Measurements from ENCODE around the gene PRG3.

DNA sequence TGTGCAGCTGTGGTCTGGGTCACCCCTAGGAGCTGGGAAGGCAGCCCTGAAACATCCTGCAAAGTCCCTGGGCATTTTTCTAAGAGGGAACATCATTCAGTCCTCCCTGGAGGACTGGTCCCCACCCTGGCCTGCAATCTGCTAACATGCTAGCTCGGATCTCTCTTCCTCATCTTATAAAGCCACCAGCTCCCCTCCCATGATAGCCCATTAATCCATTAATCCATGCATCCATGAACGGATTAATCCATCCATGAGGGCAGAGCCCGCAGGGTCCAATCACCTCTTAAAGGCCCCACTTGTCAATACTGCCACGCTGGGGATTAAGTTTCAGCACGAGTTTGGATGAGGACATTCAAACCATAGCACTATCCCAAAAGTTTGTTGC lies 12.1 kb downstream of the PRG3 start:
- TF ChIP-seq, protein P1, sequence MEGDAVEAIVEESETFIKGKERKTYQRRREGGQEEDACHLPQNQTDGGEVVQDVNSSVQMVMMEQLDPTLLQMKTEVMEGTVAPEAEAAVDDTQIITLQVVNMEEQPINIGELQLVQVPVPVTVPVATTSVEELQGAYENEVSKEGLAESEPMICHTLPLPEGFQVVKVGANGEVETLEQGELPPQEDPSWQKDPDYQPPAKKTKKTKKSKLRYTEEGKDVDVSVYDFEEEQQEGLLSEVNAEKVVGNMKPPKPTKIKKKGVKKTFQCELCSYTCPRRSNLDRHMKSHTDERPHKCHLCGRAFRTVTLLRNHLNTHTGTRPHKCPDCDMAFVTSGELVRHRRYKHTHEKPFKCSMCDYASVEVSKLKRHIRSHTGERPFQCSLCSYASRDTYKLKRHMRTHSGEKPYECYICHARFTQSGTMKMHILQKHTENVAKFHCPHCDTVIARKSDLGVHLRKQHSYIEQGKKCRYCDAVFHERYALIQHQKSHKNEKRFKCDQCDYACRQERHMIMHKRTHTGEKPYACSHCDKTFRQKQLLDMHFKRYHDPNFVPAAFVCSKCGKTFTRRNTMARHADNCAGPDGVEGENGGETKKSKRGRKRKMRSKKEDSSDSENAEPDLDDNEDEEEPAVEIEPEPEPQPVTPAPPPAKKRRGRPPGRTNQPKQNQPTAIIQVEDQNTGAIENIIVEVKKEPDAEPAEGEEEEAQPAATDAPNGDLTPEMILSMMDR (IDR thresholded peaks at IDR 0.05; ENCODE audit: low read depth, low read length): no peak
- no peak for TF ChIP-seq EZH2phosphoT487 (IDR thresholded peaks at IDR 0.05; ENCODE audit: low read depth)
